ENCODE results near the gene NFIA.

The NFIA gene

DNA sequence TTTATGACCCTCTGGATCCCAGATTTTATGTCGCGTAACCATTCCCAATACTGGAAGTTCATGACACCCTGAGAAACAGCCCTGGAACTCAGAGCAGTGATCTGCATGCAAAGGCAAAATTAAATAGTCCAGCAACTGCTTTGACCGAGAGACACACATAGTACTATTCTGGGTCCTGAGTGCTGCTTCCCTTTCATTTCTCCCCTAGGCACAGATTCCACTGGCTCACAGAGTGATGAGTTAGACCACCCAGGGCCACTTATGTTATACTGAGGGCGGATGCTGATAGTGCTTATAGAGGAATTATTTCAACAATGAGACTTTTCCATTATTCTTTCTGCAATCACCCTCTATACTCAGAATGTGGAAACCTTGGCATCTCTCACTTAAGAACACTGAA is 69.2 kb downstream of the NFIA start:
- Mint-ChIP-seq H3K36me3 (ENCODE audit: low read depth) (no peaks in the 10 kb centered on the region), H3K9me3 (no peaks in the 10 kb centered on the region), H3K27me3 (no peaks in the 10 kb centered on the region), H3K4me1 (ENCODE audit: low read depth) (no peaks in the 10 kb centered on the region), H3K27ac (no peak overlapping the region), H3K4me3 (no peak overlapping the region)

DNA sequence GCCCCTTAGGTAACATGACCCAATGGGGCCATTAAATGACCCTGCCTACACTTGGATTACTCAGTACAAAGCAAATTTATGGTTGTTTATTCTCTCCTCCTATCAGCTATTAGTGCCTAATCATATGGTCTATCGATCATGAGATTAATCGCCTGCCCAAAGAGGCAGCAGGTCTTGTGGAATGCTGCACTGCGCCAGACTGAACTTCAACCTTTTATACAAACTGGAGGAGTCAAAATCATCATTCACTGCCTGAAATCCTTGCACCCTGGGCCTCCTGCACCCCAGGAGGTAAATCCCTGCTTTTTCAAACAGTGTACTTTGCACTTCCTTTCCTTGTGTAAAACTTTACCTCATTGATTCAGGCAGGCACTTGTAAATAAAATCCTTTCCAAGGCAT is 69.7 kb downstream of the NFIA start:
- H3K27me3 Mint-ChIP-seq = no peaks in the 10 kb centered on the region
- peaks cover 3% of the 10 kb centered on the region for H3K4me1 Mint-ChIP-seq (ENCODE audit: low read depth)
- H3K9me3 Mint-ChIP-seq = no peaks in the 10 kb centered on the region

DNA sequence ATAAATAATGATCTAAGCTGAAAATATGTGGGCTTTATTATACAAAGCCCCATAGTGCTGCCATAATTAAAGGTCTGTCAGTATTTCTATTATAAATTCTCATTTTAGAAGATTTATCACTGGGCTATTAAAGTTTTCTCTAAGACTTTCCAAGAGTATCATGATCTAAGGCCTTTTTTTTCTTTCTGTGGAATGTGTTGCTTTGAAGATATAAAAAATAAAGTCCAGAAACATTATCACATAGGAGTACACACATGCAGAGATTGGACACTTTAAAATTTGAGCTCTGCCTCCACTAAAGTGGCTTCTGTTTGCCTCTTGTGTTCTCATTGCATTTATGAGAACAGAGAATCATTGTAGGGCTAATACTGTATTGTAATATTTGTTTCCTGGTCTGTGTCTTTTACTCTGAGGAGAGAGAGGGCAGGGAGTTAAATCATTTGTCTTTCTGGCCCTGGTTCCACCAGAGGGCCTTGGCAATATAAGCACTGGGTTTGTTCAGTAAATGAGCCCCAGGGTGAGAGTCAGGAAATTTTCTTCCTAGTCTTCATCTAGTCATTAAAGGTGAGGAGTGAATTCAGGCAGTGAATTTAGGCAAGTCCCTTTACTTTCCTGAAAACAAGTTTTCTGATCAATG is 70.2 kb downstream of the NFIA start:
- no peaks in the 10 kb centered on the region for H3K27me3 Mint-ChIP-seq
- H3K27ac Mint-ChIP-seq = no peak overlapping the region
- H3K4me3 Mint-ChIP-seq = no peak overlapping the region
- no peaks in the 10 kb centered on the region for H3K36me3 Mint-ChIP-seq (ENCODE audit: low read depth)
- peaks cover 8% of the 10 kb centered on the region for H3K4me1 Mint-ChIP-seq (ENCODE audit: low read depth)
- no peaks in the 10 kb centered on the region for H3K9me3 Mint-ChIP-seq

More for the DNA sequence above, 69.7 kb downstream of the NFIA start:
- Mint-ChIP-seq H3K36me3 (ENCODE audit: low read depth) (no peaks in the 10 kb centered on the region), H3K4me3 (no peak overlapping the region), H3K27ac (no peak overlapping the region)

GRCh38 chr1:61156576-61157467 is 74.5 kb downstream of the NFIA start:
- no peak overlapping the region for H3K4me3 Mint-ChIP-seq
- no peaks in the 10 kb centered on the region for H3K36me3 Mint-ChIP-seq (ENCODE audit: low read depth)
- no peaks in the 10 kb centered on the region for H3K9me3 Mint-ChIP-seq
- H3K27ac Mint-ChIP-seq = no peak overlapping the region
- no peaks in the 10 kb centered on the region for H3K27me3 Mint-ChIP-seq
- H3K4me1 Mint-ChIP-seq (ENCODE audit: low read depth) = peaks cover 29% of the 10 kb centered on the region

DNA sequence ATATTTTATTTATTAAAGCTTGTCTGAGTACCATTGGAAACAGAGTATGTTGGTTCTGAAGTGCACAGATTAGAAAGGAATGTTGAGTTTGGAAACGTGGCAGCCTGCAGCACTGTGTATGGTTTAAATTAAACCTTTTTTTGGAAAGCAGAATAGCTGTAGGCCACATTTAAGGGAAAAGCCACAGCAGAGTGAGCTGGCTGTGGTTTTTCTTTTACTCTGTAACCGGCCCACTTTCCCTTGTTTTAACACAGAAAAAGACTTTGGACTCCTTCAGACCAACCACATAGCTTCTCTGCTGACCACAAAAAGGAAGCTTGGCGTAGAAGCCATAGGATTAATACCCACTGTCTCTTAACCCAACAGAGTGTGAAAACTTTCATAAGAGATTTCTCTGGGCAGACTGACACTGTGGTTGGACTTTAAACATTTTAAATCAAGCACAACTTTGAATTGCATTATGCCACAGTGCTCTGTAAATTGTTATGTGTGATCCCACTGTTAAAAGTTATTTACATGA is 75.2 kb downstream of the NFIA start:
- no peak overlapping the region for H3K27ac Mint-ChIP-seq
- no peaks in the 10 kb centered on the region for H3K36me3 Mint-ChIP-seq (ENCODE audit: low read depth)
- no peak overlapping the region for H3K4me3 Mint-ChIP-seq
- peaks cover 29% of the 10 kb centered on the region for H3K4me1 Mint-ChIP-seq (ENCODE audit: low read depth)
- H3K9me3 Mint-ChIP-seq = no peaks in the 10 kb centered on the region
- H3K27me3 Mint-ChIP-seq = no peaks in the 10 kb centered on the region

DNA sequence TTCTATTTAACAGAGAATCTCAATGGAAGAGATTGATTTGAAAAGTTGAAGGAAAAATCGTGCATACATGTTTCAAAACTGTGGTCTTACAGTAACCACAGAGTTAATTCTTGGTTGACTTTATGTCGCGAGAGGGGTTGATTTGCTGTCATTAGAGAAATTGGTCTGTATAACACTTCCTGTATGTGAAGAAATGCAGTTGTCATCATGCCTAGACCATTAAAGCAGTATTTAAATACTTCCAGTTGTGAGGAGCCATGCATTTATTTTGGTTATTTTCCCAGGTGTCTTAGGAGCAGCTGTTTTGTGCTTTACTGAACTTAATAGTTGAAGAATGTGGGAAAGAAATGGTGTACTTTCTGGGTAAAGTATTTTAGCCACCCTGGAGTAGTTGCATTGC is 76.2 kb downstream of the NFIA start:
- Mint-ChIP-seq H3K4me1 (ENCODE audit: low read depth) (peaks cover 29% of the 10 kb centered on the region), H3K27me3 (no peaks in the 10 kb centered on the region), H3K36me3 (ENCODE audit: low read depth) (no peaks in the 10 kb centered on the region), H3K4me3 (no peak overlapping the region), H3K27ac (no peak overlapping the region), H3K9me3 (no peaks in the 10 kb centered on the region)

DNA sequence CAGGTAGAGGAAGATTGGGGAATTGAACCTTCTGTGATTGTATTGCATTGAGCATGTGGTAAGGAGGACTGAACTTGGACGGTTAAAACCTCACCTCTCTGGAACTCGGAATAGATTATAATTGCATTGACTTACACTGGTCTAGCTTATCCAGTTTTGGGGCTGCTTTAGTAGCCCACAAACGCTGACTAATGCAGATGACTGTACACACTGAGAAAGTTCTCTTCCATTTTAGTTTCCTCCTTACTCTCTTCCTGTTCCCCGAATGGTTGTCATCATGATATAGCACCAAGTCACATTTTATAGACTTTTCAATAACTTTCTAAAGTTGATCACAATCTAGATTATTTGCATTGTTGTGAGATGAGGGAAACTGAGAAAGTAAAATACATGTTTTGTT is 78.2 kb downstream of the NFIA start:
- H3K4me3 Mint-ChIP-seq = no peak overlapping the region
- H3K27ac Mint-ChIP-seq = no peak overlapping the region
- no peaks in the 10 kb centered on the region for H3K36me3 Mint-ChIP-seq (ENCODE audit: low read depth)
- H3K27me3 Mint-ChIP-seq = no peaks in the 10 kb centered on the region
- peaks cover 29% of the 10 kb centered on the region for H3K4me1 Mint-ChIP-seq (ENCODE audit: low read depth)
- no peaks in the 10 kb centered on the region for H3K9me3 Mint-ChIP-seq

DNA sequence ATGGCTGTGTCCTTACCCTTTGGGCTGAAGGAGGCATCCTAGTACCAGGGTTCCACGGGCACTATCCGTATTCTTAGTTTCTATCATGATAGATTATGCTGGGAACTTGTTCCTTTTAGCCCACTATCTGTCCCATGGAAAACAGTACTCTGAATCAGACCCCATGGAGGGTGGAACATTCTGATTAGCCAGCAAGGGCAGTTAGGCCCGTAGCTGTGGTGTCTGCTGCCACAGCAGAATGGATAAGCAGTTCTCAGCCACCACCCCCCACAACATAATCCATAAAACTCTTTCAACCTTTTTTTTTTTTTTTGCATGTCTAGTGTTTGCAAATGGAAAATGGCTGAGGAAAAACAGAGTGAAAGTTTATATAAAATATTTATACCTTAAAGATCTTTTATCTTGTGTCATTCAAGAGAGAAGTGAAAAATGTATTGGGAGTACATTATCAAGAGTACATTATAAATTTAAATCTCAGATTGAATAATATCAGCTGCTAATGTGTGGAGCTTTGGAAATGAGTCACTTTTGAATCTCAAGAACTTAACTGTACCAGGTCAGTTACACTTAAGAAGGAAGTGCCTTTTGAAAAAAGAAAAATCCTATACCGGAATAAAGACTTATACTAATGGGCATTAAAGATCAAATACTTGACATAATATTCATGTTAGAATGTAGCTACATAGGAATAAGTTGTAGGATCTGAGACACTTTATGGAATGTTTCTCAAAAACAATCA is 80.3 kb downstream of the NFIA start:
- Mint-ChIP-seq H3K36me3 (ENCODE audit: low read depth) (no peaks in the 10 kb centered on the region), H3K4me1 (ENCODE audit: low read depth) (peaks cover 20% of the 10 kb centered on the region), H3K27ac (no peak overlapping the region), H3K9me3 (no peaks in the 10 kb centered on the region), H3K27me3 (no peaks in the 10 kb centered on the region), H3K4me3 (no peak overlapping the region)

DNA sequence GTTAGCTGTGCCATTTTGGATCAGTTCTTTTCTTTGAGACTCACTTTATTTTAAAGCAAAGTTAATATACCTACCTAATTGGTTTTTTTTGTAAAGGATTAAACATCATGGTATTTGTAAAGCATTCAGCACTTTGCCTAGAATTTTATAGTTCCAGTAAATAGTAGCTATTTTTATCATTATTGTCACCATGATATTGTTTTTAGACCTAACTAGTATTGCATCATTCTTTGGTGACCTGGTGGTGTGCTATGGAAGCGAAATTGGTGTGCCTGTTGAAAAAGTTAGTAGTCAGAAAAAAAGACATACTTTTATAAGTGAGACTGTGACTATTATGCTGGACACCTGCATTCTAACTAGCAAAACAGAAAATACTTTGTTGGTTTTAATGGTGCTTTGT is 81.0 kb downstream of the NFIA start:
- no peak overlapping the region for H3K4me3 Mint-ChIP-seq
- H3K4me1 Mint-ChIP-seq (ENCODE audit: low read depth) = peaks cover 14% of the 10 kb centered on the region
- no peaks in the 10 kb centered on the region for H3K27me3 Mint-ChIP-seq
- H3K36me3 Mint-ChIP-seq (ENCODE audit: low read depth) = no peaks in the 10 kb centered on the region
- H3K9me3 Mint-ChIP-seq = no peaks in the 10 kb centered on the region
- no peak overlapping the region for H3K27ac Mint-ChIP-seq

DNA sequence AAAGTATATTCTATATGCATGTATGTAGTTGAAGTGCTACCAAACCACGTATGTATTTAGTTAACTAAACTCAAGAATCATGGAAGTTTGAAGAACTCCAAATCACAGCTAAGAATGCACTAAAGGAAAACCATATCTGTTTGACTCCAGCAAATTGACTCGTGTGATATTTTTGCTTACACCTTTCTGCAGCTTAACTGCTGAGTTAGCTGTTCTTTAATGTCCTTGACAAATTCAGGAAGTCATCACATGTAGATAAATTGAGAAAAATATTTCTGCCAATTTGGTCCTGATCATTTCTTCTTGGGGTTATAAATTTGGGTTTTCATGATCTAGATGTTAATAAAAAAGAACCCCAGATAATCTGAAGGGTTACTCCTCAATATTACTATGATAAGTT is 83.0 kb downstream of the NFIA start:
- no peak overlapping the region for H3K4me3 Mint-ChIP-seq
- no peaks in the 10 kb centered on the region for H3K36me3 Mint-ChIP-seq (ENCODE audit: low read depth)
- peaks cover 2% of the 10 kb centered on the region for H3K4me1 Mint-ChIP-seq (ENCODE audit: low read depth)
- H3K27ac Mint-ChIP-seq = no peak overlapping the region
- peaks cover 4% of the 10 kb centered on the region for H3K27me3 Mint-ChIP-seq
- no peaks in the 10 kb centered on the region for H3K9me3 Mint-ChIP-seq

- Mint-ChIP-seq H3K27me3 (peaks cover 4% of the 10 kb centered on the region), H3K27ac (no peak overlapping the region), H3K36me3 (ENCODE audit: low read depth) (no peaks in the 10 kb centered on the region), H3K4me1 (ENCODE audit: low read depth) (no peaks in the 10 kb centered on the region), H3K9me3 (no peaks in the 10 kb centered on the region), H3K4me3 (no peak overlapping the region)
Observed at GRCh38 chr1:61167309-61167708, 84.9 kb downstream of the NFIA start.

- Mint-ChIP-seq H3K27me3 (peaks cover 4% of the 10 kb centered on the region), H3K4me3 (no peak overlapping the region), H3K9me3 (no peaks in the 10 kb centered on the region), H3K36me3 (ENCODE audit: low read depth) (no peaks in the 10 kb centered on the region), H3K27ac (no peak overlapping the region), H3K4me1 (ENCODE audit: low read depth) (no peaks in the 10 kb centered on the region)
Observed at GRCh38 chr1:61169045-61169444, 86.7 kb downstream of the NFIA start.

DNA sequence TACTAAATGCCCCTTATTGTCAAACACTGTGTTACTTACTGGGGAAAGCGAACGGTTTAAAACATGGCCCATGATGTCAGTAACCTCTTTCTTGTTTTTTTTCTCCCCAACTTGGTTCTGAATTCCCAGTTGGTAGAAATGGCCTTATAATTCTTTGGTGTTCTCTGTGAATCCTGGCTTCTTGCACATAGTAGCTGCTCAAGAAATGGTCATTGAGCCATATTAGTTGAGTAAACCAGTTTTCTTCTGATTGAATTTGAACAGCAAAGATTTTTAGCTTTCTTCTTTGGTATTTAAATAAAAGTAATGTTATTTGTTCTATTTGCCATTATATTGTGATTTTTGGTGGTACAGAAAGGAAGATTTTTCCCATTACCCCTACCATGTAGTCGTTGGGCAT is 87.3 kb downstream of the NFIA start:
- Mint-ChIP-seq H3K27me3 (peaks cover 4% of the 10 kb centered on the region), H3K36me3 (ENCODE audit: low read depth) (no peaks in the 10 kb centered on the region), H3K27ac (no peak overlapping the region), H3K4me1 (ENCODE audit: low read depth) (no peaks in the 10 kb centered on the region), H3K4me3 (no peak overlapping the region), H3K9me3 (no peaks in the 10 kb centered on the region)

GRCh38 chr1:61170328-61171238 is 88.2 kb downstream of the NFIA start:
- Mint-ChIP-seq H3K4me1 (ENCODE audit: low read depth) (no peaks in the 10 kb centered on the region), H3K9me3 (no peaks in the 10 kb centered on the region), H3K36me3 (ENCODE audit: low read depth) (no peaks in the 10 kb centered on the region), H3K27me3 (peaks cover 4% of the 10 kb centered on the region), H3K27ac (no peak overlapping the region), H3K4me3 (no peak overlapping the region)

Data from stimulated activated naive CD8-positive, alpha-beta T cell treated with anti-CD3 and anti-CD28 coated beads, Interleukin-15, Interleukin-2, amounts not matched to agents 100 ng/mL and 50 ng/mL, for 24 hours (primary cell).